Activated T-cell treated with anti-CD3 and anti-CD28 coated beads for 1 hour (primary cell): ENCODE measurements around the gene DNHD1.

Source experiments
- DNase-seq: peaks from one replicate; pipeline ENCODE4 v3.0.0-alpha.2; 2020; ENCODE audit warnings: low read depth

The DNHD1 gene

GRCh38 chr11:6497069-6497839, at the start of gene DNHD1:
Gene DNHD1, plus strand, starts transcription at chr11:6497280. Its CDS starts 936 bp downstream, at chr11:6498216.
- DNase-seq = no peak

- DNase-seq = no peak
Measured at GRCh38 chr11:6448574-6448973, 48.5 kb upstream of the DNHD1 start.

- no peak for DNase-seq
Measured at GRCh38 chr11:6452219-6452618, 44.9 kb upstream of the DNHD1 start.

GRCh38 chr11:6453152-6453551, 43.9 kb upstream of the DNHD1 start:
- no peak for DNase-seq

- DNase-seq = no peak
Measured at GRCh38 chr11:6455070-6455469, 42.0 kb upstream of the DNHD1 start.

GRCh38 chr11:6456361-6457073, 40.6 kb upstream of the DNHD1 start:
- DNase-seq = no peak

- no peak for DNase-seq
Measured at GRCh38 chr11:6457581-6458320, 39.3 kb upstream of the DNHD1 start.

- no peak for DNase-seq
Measured at GRCh38 chr11:6458352-6459098, 38.6 kb upstream of the DNHD1 start.

- DNase-seq = no peak
Measured at GRCh38 chr11:6459099-6459450, 38.0 kb upstream of the DNHD1 start.

- DNase-seq = no peak
Measured at GRCh38 chr11:6468712-6469495, 28.2 kb upstream of the DNHD1 start.

GRCh38 chr11:6469599-6469998, 27.5 kb upstream of the DNHD1 start:
- no peak for DNase-seq

- no peak for DNase-seq
Measured at GRCh38 chr11:6472934-6473333, 24.1 kb upstream of the DNHD1 start.

- peak; percentile 67 for DNase-seq
Measured at GRCh38 chr11:6473451-6474412, 23.3 kb upstream of the DNHD1 start, which contains the start of gene TRIM3. Gene TRIM3, minus strand, starts transcription at chr11:6473941. Its CDS starts 8,246 bp downstream, at chr11:6465695.

- DNase-seq = no peak
Measured at GRCh38 chr11:6474413-6474792, 22.7 kb upstream of the DNHD1 start.

GRCh38 chr11:6474806-6475500, 22.1 kb upstream of the DNHD1 start:
- no peak for DNase-seq

GRCh38 chr11:6475936-6476335, 21.1 kb upstream of the DNHD1 start:
- no peak for DNase-seq

- no peak for DNase-seq
Measured at GRCh38 chr11:6476571-6476970, 20.5 kb upstream of the DNHD1 start.

GRCh38 chr11:6480299-6480914, 16.7 kb upstream of the DNHD1 start:
- DNase-seq = no peak
